HCT116 (cell line): ENCODE data around the gene SLC7A5. TPM values are rescaled to one million over a fixed set of nuclear protein-coding genes. Genes with fewer than 3 reads are reported as not detected.
"Not testable (repeated sequence)": the region's sequence is repeated elsewhere in the genome, so short reads cannot be mapped to it uniquely, and the experiment has no call there.

Experiments used
- ATAC-seq: fragments of 200-7000 bp; cut with Tn5 transposase; 2 replicates; pipeline ENCODE4 v1.9.1; 2020; ENCODE audit warnings: mild to moderate bottlenecking, moderate library complexity
- BruUV-seq: library from RNA; stranded (reverse); fragments of 400-500 nt; replicated peaks from 2 replicates; lab custom pipeline; 2021; lab: Mats Ljungman, UMichigan
- CTCF ChIA-PET: fragments of 300-600 bp; sonication (Branson Sonifier 250); formaldehyde crosslinking; loops from one replicate; lab custom pipeline; 2021; ENCODE audit warnings: antibody characterized with exemption; lab: Charles Lee
- POLR2A ChIA-PET: fragments of 300-600, 350-600 bp; sonication (Branson Sonifier 250); formaldehyde crosslinking; loops from one replicate; lab custom pipeline; 2021; ENCODE audit warnings: antibody characterized with exemption; lab: Charles Lee
- RAD21 ChIA-PET, 2 experiments: fragments of 300-600 bp; sonication (Branson Sonifier 250); formaldehyde crosslinking; loops; one replicate each; lab custom pipeline; 2023; ENCODE audit warnings: low total read pairs in 2 of 2; ENCODE audit not compliant: uncharacterized antibody in 2 of 2, unreplicated experiment in 2 of 2, low non-redundant PET in 1 of 2; lab: Charles Lee
- DNase-seq: peaks from one replicate; pipeline ENCODE4 v3.0.0-alpha.2; 2010; ENCODE audit warnings: low read depth, low spot score
- H2AFZ ChIP-seq: fragments of 200-600 bp; shearing (Covaris generic), sonication (generic); 2 replicates; pipeline ENCODE4 v1.6.1; 2017; ENCODE audit warnings: low read depth, mixed run types, mixed read lengths, antibody characterized with exemption, low read length; ENCODE audit not compliant: poor library complexity, severe bottlenecking
- H3K27ac ChIP-seq: 2 replicates; pipeline ENCODE4 v1.5.1; 2012; ENCODE audit warnings: low read depth, low read length
- H3K27me3 ChIP-seq: fragments of 200-600 bp; sonication (generic); 2 replicates; pipeline ENCODE4 v1.6.1; 2016; ENCODE audit warnings: mixed run types, low read length, mixed read lengths; ENCODE audit not compliant: insufficient read depth
- H3K36me3 ChIP-seq, 2 experiments: fragments of 200-500 bp in 1 of 2; fragments of 200-600 bp in 1 of 2; sonication (Bioruptor generic) in 1 of 2; sonication (generic) in 1 of 2; 2 replicates each; pipeline versions ENCODE4 v1.5.1 to v1.6.1; 2014 to 2016; ENCODE audit warnings: low read length in 2 of 2, inconsistent platforms in 1 of 2, mixed read lengths in 1 of 2, mixed run types in 1 of 2; ENCODE audit not compliant: insufficient read depth in 2 of 2, control insufficient read depth in 1 of 2
- H3K4me1 ChIP-seq, 2 experiments: fragments of 200-600 bp in 1 of 2; sonication (generic) in 1 of 2; 2 replicates each; pipeline versions ENCODE4 v1.5.1 to v1.6.1; 2012 to 2017; ENCODE audit warnings: low read length in 2 of 2, inconsistent platforms in 1 of 2, mild to moderate bottlenecking in 1 of 2, mixed read lengths in 1 of 2, mixed run types in 1 of 2, moderate library complexity in 1 of 2; ENCODE audit not compliant: insufficient read depth in 2 of 2, control insufficient read depth in 1 of 2
- H3K4me2 ChIP-seq: fragments of 200-600 bp; sonication (generic); 2 replicates; pipeline ENCODE4 v1.6.1; 2017; ENCODE audit warnings: mixed run types, low read length, mixed read lengths
- H3K4me3 ChIP-seq, 2 experiments: fragments of 200-600 bp in 1 of 2; sonication (generic) in 1 of 2; replicated peaks in 1 of 2; 2 replicates each; pipeline ENCODE4 v1.5.1; 2011 to 2016; ENCODE audit warnings: low read length in 2 of 2, control low read depth in 1 of 2, low read depth in 1 of 2, mild to moderate bottlenecking in 1 of 2, mixed read lengths in 1 of 2, mixed run types in 1 of 2
- H3K79me2 ChIP-seq: fragments of 200-600 bp; sonication (generic); 2 replicates; pipeline ENCODE4 v1.6.1; 2017; ENCODE audit warnings: mild to moderate bottlenecking, mixed run types, low read length, moderate library complexity, mixed read lengths; ENCODE audit not compliant: insufficient read depth
- H3K9ac ChIP-seq: fragments of 200-600 bp; sonication (generic); 2 replicates; pipeline ENCODE4 v1.6.1; 2016; ENCODE audit warnings: low read length, mixed read lengths
- H3K9me2 ChIP-seq: fragments of 200-600 bp; sonication (generic), shearing (Covaris generic); 2 replicates; pipeline ENCODE4 v1.6.1; 2017; ENCODE audit warnings: mixed run types, mild to moderate bottlenecking, moderate library complexity; ENCODE audit not compliant: insufficient read depth
- H3K9me3 ChIP-seq, 2 experiments: fragments of 200-500 bp in 1 of 2; fragments of 200-600 bp in 1 of 2; sonication (Bioruptor generic) in 1 of 2; sonication (generic) in 1 of 2; 2 replicates each; pipeline ENCODE4 v1.6.1; 2014 to 2017; ENCODE audit warnings: low read length in 2 of 2, mixed read lengths in 2 of 2, inconsistent platforms in 1 of 2, low read depth in 1 of 2, mild to moderate bottlenecking in 1 of 2, mixed run types in 1 of 2, moderate library complexity in 1 of 2; ENCODE audit not compliant: control insufficient read depth in 1 of 2, insufficient read depth in 1 of 2
- H4K20me1 ChIP-seq: fragments of 200-600 bp; sonication (generic), shearing (Covaris generic); 2 replicates; pipeline ENCODE4 v1.6.1; 2017; ENCODE audit warnings: mixed run types, mild to moderate bottlenecking, moderate library complexity; ENCODE audit not compliant: insufficient read depth
- intact Hi-C: fragments of 100-400 bp; cut with micrococcal nuclease; formaldehyde crosslinking; loops from 2 replicates; pipeline ENCODE4 v1.10.0; 2022
- total RNA-seq: library from RNA; stranded (reverse); gene quantifications from one replicate; pipeline ENCODE4 v1.2.1, GENCODE V29; 2021; ENCODE audit not compliant: unreplicated experiment

The SLC7A5 gene
- total RNA-seq, 1 experiment from 2014 or later = 482 TPM

- H3K9me2 ChIP-seq, BruUV-seq, H3K4me3 ChIP-seq, H3K9me3 ChIP-seq, H3K27ac ChIP-seq, H3K36me3 ChIP-seq, H3K27me3 ChIP-seq, H3K9ac ChIP-seq, intact Hi-C loops, H4K20me1 ChIP-seq, DNase-seq, H2AFZ ChIP-seq, H3K4me2 ChIP-seq, H3K79me2 ChIP-seq, ATAC-seq: not testable (repeated sequence)
- RAD21 ChIA-PET = interaction anchor here in 1 of 2 experiments (0.6 to 1.5 kb wide), 2 partner anchors 10 to 647 kb away, joined by 3 to 8 read pairs; no protein-coding TSS in a partner anchor
- CTCF ChIA-PET = interaction anchor here (0.9 kb wide), 1 partner anchor 10 kb away, joined by 3 read pairs; no protein-coding TSS in a partner anchor
- peaks cover 4 to 21% of the 10 kb centered on the region in 2 experiments; a peak in 3 of 4 replicates for H3K4me1 ChIP-seq
- POLR2A ChIA-PET = interaction anchor here (1.0 to 1.5 kb wide), 4 partner anchors 10 to 76 kb away, joined by 3 to 6 read pairs (median 4); no protein-coding TSS in a partner anchor
These were observed 80.4 kb downstream of the SLC7A5 start for GRCh38 chr16:87788730-87789436.

- H3K79me2 ChIP-seq, H3K4me3 ChIP-seq, intact Hi-C loops, CTCF ChIA-PET, H3K9me3 ChIP-seq, H3K4me2 ChIP-seq, H3K9me2 ChIP-seq, H3K36me3 ChIP-seq, DNase-seq, H2AFZ ChIP-seq, H3K27ac ChIP-seq, ATAC-seq, H4K20me1 ChIP-seq, H3K27me3 ChIP-seq, BruUV-seq, RAD21 ChIA-PET, H3K9ac ChIP-seq: not testable (repeated sequence)
- H3K4me1 ChIP-seq = peaks cover 4 to 21% of the 10 kb centered on the region in 2 experiments; a peak in 3 of 4 replicates
- POLR2A ChIA-PET = interaction anchor here (1.1 to 1.4 kb wide), 2 partner anchors 9 to 19 kb away, joined by 3 to 4 read pairs; no protein-coding TSS in a partner anchor
These were observed 81.7 kb downstream of the SLC7A5 start for GRCh38 chr16:87787451-87788091.
